Measurements from ENCODE around the gene REC8. TPM values are rescaled to one million over a fixed set of nuclear protein-coding genes. Genes with fewer than 3 reads are reported as not detected.

REC8 gene
- total RNA-seq, 1 donor from 2014 or later = 15.1 TPM

GRCh38 chr14:24179961-24180796 is 8.3 kb downstream of the REC8 start:
- DNase-seq (ENCODE audit: low spot score in 2 of 2) = peak in 1 of 2 donors; percentile 59
- FAIRE-seq = no peak

GRCh38 chr14:24181371-24182077 is 9.6 kb downstream of the REC8 start:
- FAIRE-seq = no peak
- DNase-seq (ENCODE audit: low spot score in 2 of 2) = no peak

GRCh38 chr14:24182110-24182882 is 10.4 kb downstream of the REC8 start:
- no peak for FAIRE-seq

GRCh38 chr14:24183014-24183481 is 11.2 kb downstream of the REC8 start:
- FAIRE-seq (no peak), DNase-seq (ENCODE audit: low spot score in 2 of 2) (no peak)

More at GRCh38 chr14:24182110-24182882, 10.4 kb downstream of the REC8 start:
- DNase-seq (ENCODE audit: low spot score in 2 of 2) = no peak

GRCh38 chr14:24184104-24184970 is 12.5 kb downstream of the REC8 start:
- no peak for FAIRE-seq
- no peak for DNase-seq (ENCODE audit: low spot score in 2 of 2)

- FAIRE-seq (no peak), DNase-seq (ENCODE audit: low spot score in 2 of 2) (no peak)
Measured at GRCh38 chr14:24185026-24185425, 13.1 kb downstream of the REC8 start.

GRCh38 chr14:24185741-24186140 is 13.9 kb downstream of the REC8 start:
- DNase-seq (ENCODE audit: low spot score in 2 of 2) (no peak), FAIRE-seq (no peak)

GRCh38 chr14:24186831-24187538 is 15.1 kb downstream of the REC8 start:
- no peak for DNase-seq (ENCODE audit: low spot score in 2 of 2)
- no peak for FAIRE-seq

- FAIRE-seq (no peak), DNase-seq (ENCODE audit: low spot score in 2 of 2) (no peak)
Measured at GRCh38 chr14:24187539-24187915, 15.6 kb downstream of the REC8 start.

GRCh38 chr14:24188251-24189058 is 16.6 kb downstream of the REC8 start, which contains the start of gene IPO4:
TSS of gene IPO4 (minus strand) at chr14:24188816. CDS start at chr14:24188787, 29 bp downstream.
- DNase-seq (ENCODE audit: low spot score in 2 of 2) (peak; percentile 96 to 100), FAIRE-seq (no peak)

GRCh38 chr14:24189059-24189375 is 17.1 kb downstream of the REC8 start:
- DNase-seq (ENCODE audit: low spot score in 2 of 2) = no peak
- FAIRE-seq = no peak

GRCh38 chr14:24189460-24189859 is 17.6 kb downstream of the REC8 start:
- DNase-seq (ENCODE audit: low spot score in 2 of 2) (no peak), FAIRE-seq (no peak)

GRCh38 chr14:24190416-24190815 is 18.5 kb downstream of the REC8 start:
- FAIRE-seq (no peak), DNase-seq (ENCODE audit: low spot score in 2 of 2) (no peak)

GRCh38 chr14:24192933-24193332 is 21.1 kb downstream of the REC8 start:
- FAIRE-seq = no peak
- DNase-seq (ENCODE audit: low spot score in 2 of 2) = no peak

- FAIRE-seq = no peak
- no peak for DNase-seq (ENCODE audit: low spot score in 2 of 2)
Measured at GRCh38 chr14:24194186-24194872, 22.4 kb downstream of the REC8 start.

GRCh38 chr14:24194873-24195185 is 22.9 kb downstream of the REC8 start:
- no peak for FAIRE-seq
- DNase-seq (ENCODE audit: low spot score in 2 of 2) = no peak

GRCh38 chr14:24195186-24196070 is 23.5 kb downstream of the REC8 start, which contains the start of gene TM9SF1:
TSS of gene TM9SF1 (minus strand) at chr14:24195441. CDS start at chr14:24195019, 422 bp downstream.
- peak; percentile 86 to 96 for DNase-seq (ENCODE audit: low spot score in 2 of 2)
- no peak for FAIRE-seq
